Activated naive CD8-positive, alpha-beta T cell treated with anti-CD3 and anti-CD28 coated beads for 36 hours (primary cell): Measurements from ENCODE around the gene TIGAR. TPM values are rescaled to one million over a fixed set of nuclear protein-coding genes. Genes with fewer than 3 reads are reported as not detected.

Experiments used
- DNase-seq: peaks from one replicate; pipeline ENCODE4 v3.0.0; 2021
- H3K27ac Mint-ChIP-seq: one replicate; pipeline ENCODE4 v1.8.0; 2022; ENCODE audit warnings: mild to moderate bottlenecking, moderate library complexity, mixed read lengths
- H3K27me3 Mint-ChIP-seq: one replicate; pipeline ENCODE4 v1.8.0; 2022; ENCODE audit warnings: mild to moderate bottlenecking, mixed read lengths
- H3K36me3 Mint-ChIP-seq: one replicate; pipeline ENCODE4 v1.8.0; 2021; ENCODE audit warnings: mild to moderate bottlenecking, mixed read lengths
- H3K4me1 Mint-ChIP-seq: one replicate; pipeline ENCODE4 v1.8.0; 2021; ENCODE audit warnings: mixed read lengths
- H3K4me3 Mint-ChIP-seq: one replicate; pipeline ENCODE4 v1.8.0; 2022; ENCODE audit warnings: mild to moderate bottlenecking, moderate library complexity, mixed read lengths
- H3K9me3 Mint-ChIP-seq: one replicate; pipeline ENCODE4 v1.8.0; 2022; ENCODE audit warnings: mixed read lengths
- total RNA-seq, 2 experiments: library from RNA; stranded (reverse); gene quantifications; one replicate each; pipeline ENCODE4 v1.2.3, GENCODE V29; 2021

Gene TIGAR
- total RNA-seq, 2 experiments from 2014 or later, result 14.0 to 15.8 TPM

- Mint-ChIP-seq H3K4me1 (no peaks in the 10 kb centered on the region), H3K27me3 (peaks cover 23% of the 10 kb centered on the region), H3K4me3 (no peak overlapping the region), H3K9me3 (no peaks in the 10 kb centered on the region), H3K36me3 (no peaks in the 10 kb centered on the region), H3K27ac (no peak overlapping the region)
- no peak for DNase-seq
Measured at GRCh38 chr12:4369548-4369947, 48.5 kb downstream of the TIGAR start.

DNA sequence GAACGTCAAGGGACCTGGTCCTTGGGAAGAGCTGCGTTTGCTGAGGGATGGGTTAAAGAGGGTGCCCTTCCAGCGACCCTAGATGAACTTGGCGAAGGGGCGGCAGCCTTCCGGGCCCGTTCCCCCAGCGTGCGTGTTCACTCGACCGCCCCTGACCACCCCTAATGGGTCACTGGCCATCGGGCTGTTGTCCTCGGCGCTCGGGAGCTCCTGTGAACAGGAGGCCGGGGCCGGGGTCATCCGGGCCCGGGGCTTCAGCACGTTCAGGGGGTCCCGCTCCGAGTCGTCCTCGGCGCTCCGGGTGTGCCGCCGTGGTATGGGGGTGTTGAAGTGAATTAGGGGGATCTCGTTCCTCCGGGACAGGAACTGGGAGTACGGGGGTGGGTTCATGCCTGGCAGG lies 49.3 kb downstream of the TIGAR start:
- Mint-ChIP-seq H3K4me1 (no peaks in the 10 kb centered on the region), H3K36me3 (no peaks in the 10 kb centered on the region)

DNA sequence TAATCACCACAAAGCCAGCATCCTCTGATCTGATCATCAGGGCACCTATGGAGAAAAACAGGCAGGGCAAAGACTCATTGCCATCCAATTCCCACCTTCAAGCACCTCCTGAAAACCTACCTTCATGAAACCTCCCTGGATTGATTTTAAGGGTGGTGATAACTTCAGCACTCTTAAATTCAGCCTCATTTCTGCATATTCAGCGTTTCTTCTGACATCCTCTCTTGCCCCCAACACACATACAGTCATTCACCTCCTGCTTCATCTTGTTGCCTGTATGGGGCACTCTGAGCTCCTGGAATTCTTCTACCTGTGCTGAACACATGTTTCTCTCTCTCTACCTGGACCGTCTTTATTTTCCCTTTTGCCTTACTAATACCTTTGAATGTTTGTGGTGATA lies 51.6 kb downstream of the TIGAR start:
- Mint-ChIP-seq H3K4me1 (no peaks in the 10 kb centered on the region), H3K4me3 (no peak overlapping the region), H3K9me3 (no peaks in the 10 kb centered on the region), H3K36me3 (no peaks in the 10 kb centered on the region), H3K27me3 (peaks cover 7% of the 10 kb centered on the region), H3K27ac (no peak overlapping the region)
- DNase-seq, result no peak

More for the DNA sequence above, 49.3 kb downstream of the TIGAR start:
- no peak for DNase-seq
- Mint-ChIP-seq H3K4me3 (no peak overlapping the region), H3K27me3 (peaks cover 17% of the 10 kb centered on the region), H3K27ac (no peak overlapping the region), H3K9me3 (no peaks in the 10 kb centered on the region)

- no peak for DNase-seq
- Mint-ChIP-seq H3K36me3 (no peaks in the 10 kb centered on the region), H3K9me3 (no peaks in the 10 kb centered on the region), H3K27ac (no peak overlapping the region), H3K4me3 (no peak overlapping the region), H3K4me1 (no peaks in the 10 kb centered on the region), H3K27me3 (peaks cover 6% of the 10 kb centered on the region)
Measured at GRCh38 chr12:4375449-4375848, 54.4 kb downstream of the TIGAR start.

DNA sequence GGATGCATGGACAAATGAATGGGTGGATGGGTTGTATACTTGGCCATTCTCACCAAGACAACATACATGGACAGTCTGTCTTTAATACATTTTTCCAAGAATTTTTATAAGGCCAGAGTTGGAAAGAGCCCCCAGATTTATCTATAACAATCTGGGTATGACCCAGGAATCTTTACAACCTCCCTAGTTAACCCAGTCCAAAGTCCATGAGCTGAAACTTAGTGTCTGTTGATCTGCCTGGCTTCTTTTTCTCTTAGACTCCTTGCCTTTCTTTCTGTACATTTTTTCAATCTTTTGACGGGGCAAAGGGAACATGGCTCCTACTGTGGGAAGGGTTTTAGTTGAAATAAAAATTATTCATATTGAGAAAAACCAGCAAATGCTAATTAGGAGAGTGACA lies 57.8 kb downstream of the TIGAR start:
- Mint-ChIP-seq H3K4me3 (no peak overlapping the region), H3K27ac (no peak overlapping the region), H3K9me3 (no peaks in the 10 kb centered on the region), H3K36me3 (no peaks in the 10 kb centered on the region), H3K4me1 (no peaks in the 10 kb centered on the region), H3K27me3 (peaks cover 9% of the 10 kb centered on the region)
- no peak for DNase-seq

- DNase-seq, result no peak
- Mint-ChIP-seq H3K36me3 (no peaks in the 10 kb centered on the region), H3K27me3 (peaks cover 9% of the 10 kb centered on the region), H3K9me3 (no peaks in the 10 kb centered on the region), H3K4me1 (no peaks in the 10 kb centered on the region), H3K27ac (no peak within 1 kb of the TSS), H3K4me3 (no peak within 1 kb of the TSS)
Measured at GRCh38 chr12:4379405-4379804, 58.4 kb downstream of the TIGAR start, which contains the start of gene FGF23. FGF23 (minus strand) TSS chr12:4379712; CDS start chr12:4379582, 130 bp downstream.

DNA sequence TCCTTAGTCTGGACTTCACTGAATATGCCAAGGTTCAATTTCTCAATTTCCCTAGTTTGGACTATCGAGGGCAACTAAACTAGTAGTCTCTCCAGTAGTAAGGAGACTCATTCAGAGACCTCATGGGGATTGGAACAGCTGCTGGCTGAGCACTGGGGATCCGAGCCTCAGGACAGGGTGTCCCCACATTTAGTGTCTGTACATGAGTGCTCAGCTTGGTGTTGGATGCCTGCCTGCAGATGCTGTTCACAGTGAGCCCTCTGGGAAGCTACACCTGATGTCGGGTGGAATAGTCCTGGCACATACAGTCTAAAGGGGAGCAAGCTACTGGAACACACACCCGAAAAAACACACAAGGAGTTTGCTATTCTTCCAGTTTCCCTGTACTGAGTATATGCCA lies 59.3 kb downstream of the TIGAR start:
- no peak overlapping the region for H3K27ac Mint-ChIP-seq
- H3K4me3 Mint-ChIP-seq, result no peak overlapping the region
- H3K27me3 Mint-ChIP-seq, result peaks cover 9% of the 10 kb centered on the region
- no peaks in the 10 kb centered on the region for H3K36me3 Mint-ChIP-seq
- H3K9me3 Mint-ChIP-seq, result no peaks in the 10 kb centered on the region
- DNase-seq, result no peak
- no peaks in the 10 kb centered on the region for H3K4me1 Mint-ChIP-seq

GRCh38 chr12:4383304-4383865 lies 62.4 kb downstream of the TIGAR start:
- peaks cover 9% of the 10 kb centered on the region for H3K27me3 Mint-ChIP-seq
- H3K4me3 Mint-ChIP-seq, result no peak overlapping the region
- H3K27ac Mint-ChIP-seq, result no peak overlapping the region
- no peaks in the 10 kb centered on the region for H3K4me1 Mint-ChIP-seq
- no peaks in the 10 kb centered on the region for H3K9me3 Mint-ChIP-seq
- DNase-seq, result no peak
- no peaks in the 10 kb centered on the region for H3K36me3 Mint-ChIP-seq

GRCh38 chr12:4386801-4387200 lies 65.8 kb downstream of the TIGAR start:
- no peak for DNase-seq
- Mint-ChIP-seq H3K9me3 (no peaks in the 10 kb centered on the region), H3K27me3 (no peaks in the 10 kb centered on the region), H3K4me3 (no peak overlapping the region), H3K4me1 (no peaks in the 10 kb centered on the region), H3K36me3 (no peaks in the 10 kb centered on the region), H3K27ac (no peak overlapping the region)

GRCh38 chr12:4387607-4388006 lies 66.6 kb downstream of the TIGAR start:
- DNase-seq, result no peak
- no peak overlapping the region for H3K27ac Mint-ChIP-seq
- H3K36me3 Mint-ChIP-seq, result no peaks in the 10 kb centered on the region
- no peaks in the 10 kb centered on the region for H3K9me3 Mint-ChIP-seq
- no peaks in the 10 kb centered on the region for H3K27me3 Mint-ChIP-seq
- no peak overlapping the region for H3K4me3 Mint-ChIP-seq
- peaks cover 5% of the 10 kb centered on the region for H3K4me1 Mint-ChIP-seq

DNA sequence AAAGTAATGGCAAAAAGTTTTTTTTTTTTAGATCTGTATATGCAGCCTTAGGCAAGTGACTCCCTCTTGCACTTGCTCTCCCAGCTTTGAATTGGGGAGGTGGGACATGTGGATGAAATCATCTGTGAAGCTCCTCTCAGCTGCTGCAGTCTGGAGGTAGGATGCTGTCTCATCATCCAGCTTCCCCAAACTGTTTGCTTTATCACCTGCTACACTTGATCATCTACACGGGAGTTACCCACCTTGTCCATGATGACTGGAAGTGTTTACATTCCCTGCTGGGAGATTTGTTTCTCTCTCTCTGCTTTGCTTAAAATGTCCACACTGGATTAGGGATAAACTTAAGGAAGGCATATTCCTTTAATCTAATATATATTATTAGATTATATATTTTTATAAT lies 67.0 kb downstream of the TIGAR start:
- Mint-ChIP-seq H3K36me3 (no peaks in the 10 kb centered on the region), H3K27ac (no peak overlapping the region), H3K9me3 (no peaks in the 10 kb centered on the region), H3K4me3 (no peak overlapping the region), H3K4me1 (peaks cover 7% of the 10 kb centered on the region), H3K27me3 (no peaks in the 10 kb centered on the region)
- DNase-seq, result no peak

GRCh38 chr12:4388662-4389061 lies 67.6 kb downstream of the TIGAR start:
- Mint-ChIP-seq H3K4me1 (peaks cover 7% of the 10 kb centered on the region), H3K4me3 (no peak overlapping the region), H3K36me3 (no peaks in the 10 kb centered on the region), H3K9me3 (no peaks in the 10 kb centered on the region), H3K27me3 (no peaks in the 10 kb centered on the region), H3K27ac (no peak overlapping the region)
- DNase-seq, result no peak

- Mint-ChIP-seq H3K27me3 (peaks cover 15% of the 10 kb centered on the region), H3K36me3 (no peaks in the 10 kb centered on the region), H3K9me3 (no peaks in the 10 kb centered on the region), H3K4me3 (no peak overlapping the region), H3K27ac (no peak overlapping the region), H3K4me1 (peaks cover 7% of the 10 kb centered on the region)
- DNase-seq, result peak; percentile 15
Measured at GRCh38 chr12:4392223-4392742, 71.3 kb downstream of the TIGAR start.

DNA sequence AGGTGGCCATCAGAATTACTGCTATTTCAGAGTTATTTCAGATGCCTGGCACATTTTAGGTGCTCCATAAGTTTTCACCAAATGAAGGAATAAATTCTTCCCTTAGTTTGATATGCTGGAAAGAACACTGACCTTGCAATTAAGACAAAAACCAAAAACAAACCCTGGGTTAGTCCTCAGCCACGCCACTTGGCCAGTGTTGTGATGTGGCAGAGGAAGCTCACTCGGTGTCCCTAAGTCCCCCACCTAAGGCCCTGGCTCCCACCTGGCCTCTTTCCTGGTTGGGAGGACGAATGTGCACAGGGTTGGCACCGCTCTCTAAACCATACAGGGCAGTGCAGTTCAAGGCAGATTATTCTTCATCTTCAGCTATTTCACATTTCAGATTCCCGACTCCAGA lies 72.2 kb downstream of the TIGAR start:
- DNase-seq, result no peak
- Mint-ChIP-seq H3K9me3 (no peaks in the 10 kb centered on the region), H3K36me3 (no peaks in the 10 kb centered on the region), H3K4me3 (no peak overlapping the region), H3K27me3 (peaks cover 15% of the 10 kb centered on the region), H3K4me1 (peaks cover 7% of the 10 kb centered on the region), H3K27ac (no peak overlapping the region)

DNA sequence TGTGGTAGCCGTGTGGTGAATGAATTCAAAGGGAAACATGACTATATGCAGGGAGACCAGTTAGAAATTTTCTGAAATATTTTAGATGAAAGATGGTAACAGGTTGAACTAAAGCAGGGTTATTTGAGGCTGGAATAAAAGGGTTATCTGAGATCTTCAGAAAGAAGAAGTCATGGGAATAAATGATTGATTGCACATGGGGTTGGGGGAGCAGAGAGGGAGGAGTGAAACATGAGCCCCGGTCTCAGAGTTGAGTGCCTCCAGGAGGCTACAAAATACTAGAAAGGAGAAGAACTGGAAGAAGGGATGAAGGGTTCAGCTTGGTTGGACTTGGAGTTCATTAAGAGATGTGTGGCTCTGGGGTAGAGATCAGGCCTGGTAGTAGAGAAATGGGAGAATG lies 74.8 kb downstream of the TIGAR start:
- no peaks in the 10 kb centered on the region for H3K9me3 Mint-ChIP-seq
- no peak for DNase-seq
- H3K4me3 Mint-ChIP-seq, result no peak overlapping the region
- H3K27me3 Mint-ChIP-seq, result peaks cover 18% of the 10 kb centered on the region
- no peaks in the 10 kb centered on the region for H3K36me3 Mint-ChIP-seq
- no peak overlapping the region for H3K27ac Mint-ChIP-seq
- H3K4me1 Mint-ChIP-seq, result peaks cover 7% of the 10 kb centered on the region

- DNase-seq, result no peak
- no peaks in the 10 kb centered on the region for H3K36me3 Mint-ChIP-seq
- peaks cover 16% of the 10 kb centered on the region for H3K27me3 Mint-ChIP-seq
- peaks cover 2% of the 10 kb centered on the region for H3K9me3 Mint-ChIP-seq
- no peaks in the 10 kb centered on the region for H3K4me1 Mint-ChIP-seq
- no peak overlapping the region for H3K27ac Mint-ChIP-seq
- H3K4me3 Mint-ChIP-seq, result no peak overlapping the region
Measured at GRCh38 chr12:4401117-4401516, 80.1 kb downstream of the TIGAR start.
